Tibial artery (tissue), 4 donors: Measurements from ENCODE around the gene DHH.

ENCODE experiments used
- DNase-seq, 2 donors: peaks; one replicate each; pipeline ENCODE4 v3.0.0-alpha.2; 2019
- H3K27ac ChIP-seq, 2 donors: fragments of 200-600 bp; sonication (generic) in 1 of 2; 1 replicate in 1 of 2; 2 replicates in 1 of 2; pipeline ENCODE4 v1.5.1; 2018 to 2019; ENCODE audit warnings: mild to moderate bottlenecking in 1 of 2
- H3K27me3 ChIP-seq, 2 donors: fragments of 200-600 bp; sonication (generic) in 1 of 2; one replicate each; pipeline versions ENCODE4 v1.5.1 to v1.6.0; 2016 to 2019
- H3K36me3 ChIP-seq, 3 donors: fragments of 200-600 bp; sonication (generic) in 2 of 3; one replicate each; pipeline ENCODE4 v1.5.1; 2016 to 2019; ENCODE audit warnings: mild to moderate bottlenecking in 2 of 3
- H3K4me1 ChIP-seq, 4 donors: fragments of 200-600 bp; sonication (generic) in 2 of 4; 1 replicate in 3 of 4; 2 replicates in 1 of 4; pipeline ENCODE4 v1.5.1; 2016 to 2019
- H3K4me3 ChIP-seq, 2 donors: fragments of 200-600 bp; sonication (generic) in 1 of 2; 1 replicate in 1 of 2; 2 replicates in 1 of 2; pipeline ENCODE4 v1.5.1; 2018 to 2019; ENCODE audit warnings: mild to moderate bottlenecking in 2 of 2
- H3K9me3 ChIP-seq, 3 donors: fragments of 200-600 bp; sonication (generic) in 1 of 3; one replicate each; pipeline ENCODE4 v1.5.1; 2016 to 2019
- intact Hi-C: fragments of 100-400 bp; cut with DNase I; formaldehyde crosslinking; loops from one replicate; pipeline ENCODE4 v1.15.0; 2023; ENCODE audit warnings: low total_unique reads
- TF ChIP-seq, protein P1 (sequence below), 2 experiments: fragments of 200-600 bp in 1 of 2; fragments of 450-650 bp in 1 of 2; IDR thresholded peaks; one replicate each; pipeline ENCODE4 v1.5.1; 2017 to 2019; ENCODE audit warnings: antibody characterized with exemption in 2 of 2, mild to moderate bottlenecking in 1 of 2, moderate library complexity in 1 of 2

The DHH gene

DNA sequence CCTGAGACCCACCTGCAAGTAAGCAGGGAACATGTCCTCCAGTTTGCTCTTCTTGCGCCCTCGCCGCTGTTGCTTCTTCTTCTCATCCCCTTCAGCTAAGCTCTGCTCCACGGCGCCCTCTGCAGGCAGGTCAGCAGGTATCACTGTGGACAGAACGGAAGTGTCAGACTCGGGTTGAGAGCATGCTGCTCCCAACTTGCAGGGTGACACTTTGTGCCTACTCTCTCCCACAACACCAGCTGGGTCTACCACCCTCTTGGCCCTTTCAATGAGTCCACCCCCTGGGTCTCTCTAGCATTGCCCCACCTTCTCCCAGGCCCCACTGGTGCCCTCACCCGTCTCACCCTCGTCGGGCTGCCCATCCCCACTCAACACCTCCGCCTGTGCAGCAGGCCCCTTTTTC lies 50.7 kb downstream of the DHH start:
- peaks cover 98 to 100% (median 98%) of the 10 kb centered on the region in 3 donors for H3K36me3 ChIP-seq
- DNase-seq: no peak
- H3K4me3 ChIP-seq: no peak overlapping the region
- intact Hi-C loops: no loop called here
- H3K9me3 ChIP-seq: no peaks in the 10 kb centered on the region
- H3K27ac ChIP-seq: no peak overlapping the region
- no peaks in the 10 kb centered on the region for H3K27me3 ChIP-seq
- H3K4me1 ChIP-seq: no peaks in the 10 kb centered on the region
- TF ChIP-seq, protein P1, sequence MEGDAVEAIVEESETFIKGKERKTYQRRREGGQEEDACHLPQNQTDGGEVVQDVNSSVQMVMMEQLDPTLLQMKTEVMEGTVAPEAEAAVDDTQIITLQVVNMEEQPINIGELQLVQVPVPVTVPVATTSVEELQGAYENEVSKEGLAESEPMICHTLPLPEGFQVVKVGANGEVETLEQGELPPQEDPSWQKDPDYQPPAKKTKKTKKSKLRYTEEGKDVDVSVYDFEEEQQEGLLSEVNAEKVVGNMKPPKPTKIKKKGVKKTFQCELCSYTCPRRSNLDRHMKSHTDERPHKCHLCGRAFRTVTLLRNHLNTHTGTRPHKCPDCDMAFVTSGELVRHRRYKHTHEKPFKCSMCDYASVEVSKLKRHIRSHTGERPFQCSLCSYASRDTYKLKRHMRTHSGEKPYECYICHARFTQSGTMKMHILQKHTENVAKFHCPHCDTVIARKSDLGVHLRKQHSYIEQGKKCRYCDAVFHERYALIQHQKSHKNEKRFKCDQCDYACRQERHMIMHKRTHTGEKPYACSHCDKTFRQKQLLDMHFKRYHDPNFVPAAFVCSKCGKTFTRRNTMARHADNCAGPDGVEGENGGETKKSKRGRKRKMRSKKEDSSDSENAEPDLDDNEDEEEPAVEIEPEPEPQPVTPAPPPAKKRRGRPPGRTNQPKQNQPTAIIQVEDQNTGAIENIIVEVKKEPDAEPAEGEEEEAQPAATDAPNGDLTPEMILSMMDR (IDR thresholded peaks at IDR 0.05): peak; percentile 42 to 62

DNA sequence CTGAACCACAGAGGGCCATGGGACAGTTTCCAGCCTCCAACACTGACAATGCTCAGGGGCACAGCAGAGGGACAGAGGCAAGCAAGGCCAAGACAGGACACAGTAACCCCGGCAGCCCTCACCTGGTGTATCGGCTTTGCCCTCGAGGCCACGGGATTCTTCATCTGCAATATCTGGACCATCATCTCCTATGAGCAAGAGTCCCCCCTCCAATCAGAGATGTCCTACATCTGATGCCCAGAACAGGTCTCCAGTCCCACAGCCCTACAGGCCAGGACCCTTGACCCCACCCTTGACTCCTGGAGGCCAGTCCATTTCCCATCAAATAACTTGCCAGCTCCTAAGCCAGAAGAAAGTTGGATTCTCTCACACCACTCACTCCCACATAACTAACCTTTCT lies 51.4 kb downstream of the DHH start:
- intact Hi-C loops: no loop called here
- H3K36me3 ChIP-seq: peaks cover 98 to 100% (median 98%) of the 10 kb centered on the region in 3 donors
- no peaks in the 10 kb centered on the region for H3K27me3 ChIP-seq
- H3K9me3 ChIP-seq: no peaks in the 10 kb centered on the region
- H3K4me3 ChIP-seq: no peak overlapping the region
- TF ChIP-seq, protein P1 (IDR thresholded peaks at IDR 0.05): no peak
- no peak for DNase-seq
- H3K4me1 ChIP-seq: no peaks in the 10 kb centered on the region
- no peak overlapping the region for H3K27ac ChIP-seq

DNA sequence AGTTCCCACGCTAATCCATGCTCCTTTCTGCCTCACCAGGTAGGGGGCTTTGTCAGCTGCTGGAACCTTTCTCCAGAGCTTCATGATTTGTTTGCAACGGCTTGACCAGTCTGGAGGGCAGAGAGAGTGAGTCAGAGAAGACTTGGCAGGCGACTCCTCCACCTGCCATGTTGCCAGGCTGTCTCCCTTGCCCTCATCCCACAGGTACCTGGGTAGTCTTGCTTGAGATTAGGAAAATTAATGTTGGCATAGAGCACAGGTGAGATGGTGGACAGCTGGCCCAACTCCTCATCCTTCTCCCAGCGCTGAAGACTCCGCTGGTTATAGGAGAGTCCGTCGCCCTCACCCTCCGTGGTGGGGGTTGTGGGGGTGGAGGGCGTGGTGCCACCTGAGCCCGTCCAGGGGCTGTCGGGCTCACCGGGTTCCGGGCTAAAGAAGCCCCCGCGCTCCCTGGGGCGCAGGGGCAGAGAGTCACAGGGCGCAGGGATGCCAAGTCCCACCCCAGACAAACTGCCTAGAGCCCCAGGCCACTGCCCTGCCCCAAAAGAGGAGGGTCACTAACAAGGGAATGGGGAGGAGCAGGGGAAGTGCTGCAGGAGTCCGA lies 52.6 kb downstream of the DHH start:
- TF ChIP-seq, protein P1 (IDR thresholded peaks at IDR 0.05): no peak
- H3K27ac ChIP-seq: no peak overlapping the region
- intact Hi-C loops: no loop called here
- H3K4me3 ChIP-seq: no peak overlapping the region
- no peak for DNase-seq
- H3K36me3 ChIP-seq: peaks cover 99 to 100% (median 100%) of the 10 kb centered on the region in 3 donors
- H3K27me3 ChIP-seq: no peaks in the 10 kb centered on the region
- H3K9me3 ChIP-seq: no peaks in the 10 kb centered on the region
- H3K4me1 ChIP-seq: no peaks in the 10 kb centered on the region

DNA sequence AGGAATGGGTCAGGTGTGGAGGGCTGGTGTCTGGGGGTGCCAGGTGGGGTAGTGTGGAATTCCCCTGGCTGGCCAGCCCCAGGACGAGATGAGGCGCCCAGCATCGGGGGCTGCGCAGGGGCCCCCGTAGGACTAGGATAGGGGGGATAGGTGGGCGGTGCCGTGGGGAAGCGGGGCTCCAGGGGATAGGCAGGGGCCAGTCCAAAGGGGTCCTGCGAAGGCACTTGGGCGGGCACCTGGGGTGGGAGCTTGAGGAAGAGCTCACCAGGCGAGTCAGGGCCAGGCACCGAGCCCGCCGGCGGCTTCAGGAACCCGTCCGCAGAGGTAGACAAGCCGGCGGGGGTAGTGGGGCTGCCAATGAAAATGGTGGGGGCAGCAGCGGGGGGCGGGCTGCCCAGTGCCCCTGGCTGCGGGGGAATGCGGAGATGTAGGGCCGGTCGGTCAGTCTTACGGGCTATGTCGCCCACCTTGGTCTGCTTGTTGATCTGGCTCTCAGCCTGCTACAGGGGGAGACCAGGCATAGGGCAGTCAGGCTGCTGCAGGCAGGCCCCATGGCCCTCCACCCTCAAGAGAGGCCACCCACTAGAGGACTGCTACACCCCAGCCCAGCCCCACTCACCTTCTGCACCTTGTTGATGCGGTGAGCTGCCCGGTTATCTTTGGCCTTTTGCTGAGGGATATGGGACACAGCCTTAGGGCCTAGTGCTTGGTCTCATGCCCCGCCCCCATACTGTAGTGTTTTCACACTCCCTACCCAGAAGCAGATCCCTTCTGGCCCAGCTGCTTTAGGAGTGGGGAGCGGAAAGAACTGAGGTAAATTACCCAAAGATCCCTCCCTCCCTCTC lies 53.3 kb downstream of the DHH start:
- H3K9me3 ChIP-seq: no peaks in the 10 kb centered on the region
- intact Hi-C loops: no loop called here
- H3K27me3 ChIP-seq: no peaks in the 10 kb centered on the region
- H3K4me1 ChIP-seq: no peaks in the 10 kb centered on the region
- H3K4me3 ChIP-seq: no peak overlapping the region
- H3K36me3 ChIP-seq: peaks cover 95 to 100% (median 97%) of the 10 kb centered on the region in 3 donors
- no peak overlapping the region for H3K27ac ChIP-seq
- TF ChIP-seq, protein P1 (IDR thresholded peaks at IDR 0.05): no peak
- DNase-seq: no peak

DNA sequence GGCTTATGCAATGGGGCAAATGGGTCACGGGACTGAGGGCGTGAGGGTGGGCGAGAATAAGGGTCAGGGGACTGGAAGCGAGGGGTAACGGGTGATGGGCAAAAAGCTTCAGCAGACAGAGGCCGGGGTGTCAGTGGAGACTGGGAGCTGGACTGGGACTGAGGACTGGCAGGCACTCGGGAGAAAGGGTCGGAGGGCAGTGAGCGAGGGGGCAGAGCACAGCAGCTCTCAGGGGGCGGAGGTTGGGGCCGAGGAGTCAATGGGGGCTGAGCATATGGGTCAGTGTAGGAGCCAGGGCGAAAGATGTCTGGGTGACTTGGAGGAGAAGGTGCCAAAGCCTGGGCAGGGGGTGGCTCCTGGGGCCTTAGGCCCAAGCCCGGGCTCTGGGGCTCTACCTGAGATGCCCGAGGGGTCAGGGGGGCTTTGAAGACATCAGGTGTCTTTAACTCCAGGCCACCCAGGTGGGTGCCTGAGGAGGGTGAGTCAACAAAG lies 54.2 kb downstream of the DHH start:
- Histone ChIP-seq H3K4me1 (no peaks in the 10 kb centered on the region), H3K9me3 (no peaks in the 10 kb centered on the region), H3K27ac (no peak overlapping the region), H3K36me3 (peaks cover 87 to 96% (median 94%) of the 10 kb centered on the region in 3 donors), H3K4me3 (no peak overlapping the region), H3K27me3 (no peaks in the 10 kb centered on the region)
- DNase-seq: no peak
- TF ChIP-seq, protein P1 (IDR thresholded peaks at IDR 0.05): no peak
- intact Hi-C loops: no loop called here
